H1 (cell line): ENCODE results near the gene GRIA4. TPM values are rescaled to one million over a fixed set of nuclear protein-coding genes. Genes with fewer than 3 reads are reported as not detected.

ENCODE experiments used
- CTCF ChIA-PET: fragments of 300-600 bp; sonication (Branson Sonifier 250); formaldehyde crosslinking; loops from one replicate; lab custom pipeline; 2021; ENCODE audit not compliant: partially characterized antibody; lab: Charles Lee
- POLR2A ChIA-PET: fragments of 300-600 bp; sonication (Branson Sonifier 250); formaldehyde crosslinking; loops from one replicate; lab custom pipeline; 2021; ENCODE audit warnings: inconsistent platforms; ENCODE audit not compliant: partially characterized antibody; lab: Charles Lee
- DNase-seq, 2 experiments: peaks; one replicate each; pipeline versions ENCODE4 v3.0.0 to v3.0.0-alpha.2; 2010 to 2022; ENCODE audit warnings: low spot score in 2 of 2, low read depth in 1 of 2, mixed read lengths in 1 of 2
- FAIRE-seq: peaks from 2 replicates; lab custom pipeline; 2011; peaks lifted over from hg19 to GRCh38; lab: Jason Lieb, UNC
- H2AFZ ChIP-seq: 2 replicates; pipeline ENCODE4 v1.8.1; 2012; ENCODE audit warnings: low read length, inconsistent platforms
- H2AK5ac ChIP-seq: 2 replicates; pipeline ENCODE4 v1.6.1; 2013; ENCODE audit warnings: low read depth, low read length
- H2BK120ac ChIP-seq: replicated peaks from 2 replicates; pipeline ENCODE3; 2013; ENCODE audit warnings: low read depth, low read length, inconsistent platforms
- H2BK12ac ChIP-seq: 2 replicates; pipeline ENCODE4 v1.6.1; 2013; ENCODE audit warnings: low read depth, low read length
- H2BK15ac ChIP-seq: 2 replicates; pipeline ENCODE4 v1.6.1; 2013; ENCODE audit warnings: low read length
- H2BK20ac ChIP-seq: 2 replicates; pipeline ENCODE4 v1.6.1; 2013; ENCODE audit warnings: low read length
- H2BK5ac ChIP-seq: 2 replicates; pipeline ENCODE4 v1.6.1; 2013; ENCODE audit warnings: low read depth, low read length
- H3K14ac ChIP-seq: 2 replicates; pipeline ENCODE4 v1.6.1; 2013; ENCODE audit warnings: inconsistent platforms; ENCODE audit not compliant: insufficient read length
- H3K18ac ChIP-seq: 2 replicates; pipeline ENCODE4 v1.6.1; 2013; ENCODE audit warnings: low read length; ENCODE audit errors: extremely low read depth
- H3K23ac ChIP-seq: 2 replicates; pipeline ENCODE4 v1.6.1; 2013; ENCODE audit warnings: inconsistent platforms; ENCODE audit not compliant: insufficient read length
- H3K23me2 ChIP-seq: 2 replicates; pipeline ENCODE4 v1.6.1; 2013; ENCODE audit warnings: low read depth, low read length
- H3K27ac ChIP-seq: 2 replicates; pipeline ENCODE4 v1.6.1; 2011; ENCODE audit warnings: low read depth, low read length, inconsistent platforms
- H3K27me3 ChIP-seq, 4 experiments: replicated peaks in 1 of 4; 1 replicate in 1 of 4; 2 replicates in 3 of 4; pipeline versions ENCODE4 v1.6.1 to v1.8.1; 2011 to 2013; ENCODE audit warnings: low read length in 3 of 4, mild to moderate bottlenecking in 3 of 4, inconsistent platforms in 2 of 4, mixed read lengths in 2 of 4, moderate library complexity in 1 of 4; ENCODE audit not compliant: control insufficient read depth in 3 of 4, insufficient read depth in 3 of 4; ENCODE audit errors: extremely low read depth in 1 of 4
- H3K36me3 ChIP-seq, 4 experiments: 2 replicates each; pipeline versions ENCODE4 v1.6.1 to v1.8.1; 2011 to 2013; ENCODE audit warnings: mild to moderate bottlenecking in 4 of 4, low read length in 3 of 4, moderate library complexity in 2 of 4, control low read depth in 1 of 4, inconsistent platforms in 1 of 4; ENCODE audit not compliant: insufficient read depth in 4 of 4, control insufficient read depth in 2 of 4
- H3K4ac ChIP-seq: replicated peaks from 2 replicates; pipeline ENCODE3; 2013; ENCODE audit warnings: low read length, low read depth, mixed read lengths, inconsistent platforms; ENCODE audit not compliant: insufficient read length
- H3K4me1 ChIP-seq, 4 experiments: replicated peaks in 1 of 4; 1 replicate in 1 of 4; 2 replicates in 3 of 4; pipeline versions ENCODE4 v1.6.1 to v1.8.1; 2011 to 2013; ENCODE audit warnings: low read length in 3 of 4, inconsistent platforms in 2 of 4, mixed read lengths in 1 of 4; ENCODE audit not compliant: insufficient read depth in 4 of 4, control insufficient read depth in 3 of 4
- H3K4me2 ChIP-seq, 2 experiments: 2 replicates each; pipeline versions ENCODE4 v1.6.1 to v1.8.1; 2011 to 2013; ENCODE audit warnings: low read depth in 2 of 2, low read length in 2 of 2, control low read depth in 1 of 2, inconsistent platforms in 1 of 2, mild to moderate bottlenecking in 1 of 2; ENCODE audit not compliant: insufficient read depth in 1 of 2
- H3K4me3 ChIP-seq, 4 experiments: fragments of 200-600, 300-600 bp in 1 of 4; sonication (generic), shearing (Covaris generic), sonication (Bioruptor Twin) in 1 of 4; 2 replicates each; pipeline versions ENCODE4 v1.5.1 to v1.8.1; 2011 to 2016; ENCODE audit warnings: low read length in 4 of 4, low read depth in 3 of 4, control low read depth in 2 of 4, inconsistent platforms in 2 of 4, mild to moderate bottlenecking in 2 of 4, mixed read lengths in 1 of 4, moderate library complexity in 1 of 4; ENCODE audit not compliant: insufficient read depth in 2 of 4; ENCODE audit errors: extremely low read depth in 1 of 4
- H3K56ac ChIP-seq: replicated peaks from 2 replicates; pipeline ENCODE3; 2013; ENCODE audit warnings: low read depth, mild to moderate bottlenecking, mixed read lengths, low read length, inconsistent platforms; ENCODE audit not compliant: insufficient read length
- H3K79me1 ChIP-seq: 2 replicates; pipeline ENCODE4 v1.6.1; 2013; ENCODE audit warnings: low read depth, low read length, control low read depth
- H3K79me2 ChIP-seq, 2 experiments: 2 replicates each; pipeline versions ENCODE4 v1.6.1 to v1.8.1; 2012 to 2013; ENCODE audit warnings: low read length in 2 of 2, mild to moderate bottlenecking in 2 of 2, inconsistent platforms in 1 of 2; ENCODE audit not compliant: insufficient read depth in 2 of 2, control insufficient read depth in 1 of 2
- H3K9ac ChIP-seq, 4 experiments: replicated peaks in 1 of 4; 1 replicate in 1 of 4; 2 replicates in 3 of 4; pipeline versions ENCODE4 v1.6.1 to v1.8.1; 2011 to 2013; ENCODE audit warnings: low read depth in 3 of 4, low read length in 3 of 4, control low read depth in 2 of 4, mild to moderate bottlenecking in 2 of 4, moderate library complexity in 2 of 4, inconsistent platforms in 1 of 4; ENCODE audit errors: extremely low read depth in 1 of 4
- H3K9me3 ChIP-seq, 2 experiments: 2 replicates each; pipeline versions ENCODE4 v1.6.1 to v1.8.1; 2012 to 2013; ENCODE audit warnings: mild to moderate bottlenecking in 2 of 2, moderate library complexity in 2 of 2, control low read depth in 1 of 2, inconsistent platforms in 1 of 2, low read depth in 1 of 2, low read length in 1 of 2, mixed read lengths in 1 of 2; ENCODE audit not compliant: insufficient read depth in 2 of 2
- H4K20me1 ChIP-seq, 2 experiments: replicated peaks in 1 of 2; 2 replicates each; pipeline versions ENCODE3 to v1.8.1; 2011 to 2013; ENCODE audit warnings: inconsistent platforms in 2 of 2, low read length in 2 of 2, mild to moderate bottlenecking in 1 of 2; ENCODE audit not compliant: insufficient read depth in 2 of 2, control insufficient read depth in 1 of 2
- H4K5ac ChIP-seq: 2 replicates; pipeline ENCODE4 v1.6.1; 2013; ENCODE audit warnings: low read length, low read depth, mixed read lengths, inconsistent platforms; ENCODE audit not compliant: insufficient read length
- H4K8ac ChIP-seq: 2 replicates; pipeline ENCODE4 v1.8.0; 2013; ENCODE audit warnings: mild to moderate bottlenecking, moderate library complexity, low read length, inconsistent platforms; ENCODE audit not compliant: insufficient read depth; ENCODE audit errors: extremely low read depth
- H4K91ac ChIP-seq: replicated peaks from 2 replicates; pipeline ENCODE3; 2013; ENCODE audit warnings: low read length, mixed read lengths, inconsistent platforms; ENCODE audit not compliant: insufficient read length
- NRF1 ChIP-seq: IDR thresholded peaks from 2 replicates; pipeline ENCODE4 v1.6.1; 2011; ENCODE audit warnings: mild to moderate bottlenecking, low read depth, low read length, improper control_type of control experiment
- WGBS, 2 experiments: shearing (Covaris generic) in 1 of 2; methylation state at CpG; one replicate each; pipeline versions ENCODE4 v1.1.6 to v1.1.7; 2013 to 2015; ENCODE audit warnings: low lambda C conversion rate in 2 of 2, mixed read lengths in 2 of 2, inconsistent platforms in 1 of 2, low coverage in 1 of 2, missing lambda C conversion rate in 1 of 2; ENCODE audit not compliant: insufficient replicate concordance in 2 of 2, insufficient coverage in 1 of 2, insufficient read length in 1 of 2; ENCODE audit errors: extremely low coverage in 1 of 2, missing lambda C conversion rate in 1 of 2; 5-methylcytosine and 5-hydroxymethylcytosine counted together
- polyA plus RNA-seq, 7 experiments: library from polyadenylated mRNA; depleted of rRNA in 3 of 7; stranded (reverse) in 5 of 7; unstranded in 2 of 7; fragments of >200 nt in 5 of 7; fragments of 200-250 nt in 2 of 7; gene quantifications; 1 replicate in 5 of 7; 2 replicates in 1 of 7; 4 replicates in 1 of 7; pipeline versions ENCODE4 v1.2.1 to v1.2.3, GENCODE V29; 2011 to 2013; ENCODE audit warnings: missing spikeins in 2 of 7, mixed read lengths in 2 of 7
- total RNA-seq: library from RNA; stranded (reverse); fragmentation: NEBNext Ultra II Directional; extraction: Animal tissue kit (Norgen Biotek cat#: 25700); gene quantifications from 2 replicates; pipeline ENCODE4 v1.2.1, GENCODE V29; 2021

GRIA4 gene
- total and polyA plus RNA-seq, 2 of the 8 experiments (the other 6 are each of a cell fraction or from before 2014, with no cell fraction given): 12.5 to 21.8 TPM

GRCh38 chr11:105612771-105613170 is 2.9 kb downstream of the GRIA4 start:
- peak overlapping the region; percentile 61 for H4K91ac ChIP-seq
- no peak for TF ChIP-seq NRF1
- TF ChIP-seq, all 59 proteins: peak for 0
- H2BK12ac ChIP-seq: peak overlapping the region; percentile 95
- H3K27ac ChIP-seq: 0 out of 2 replicates have a peak overlapping the region, but pooled peaks have one; percentile 26
- no peaks in the 10 kb centered on the region; a peak in 1 of 8 replicates for H3K36me3 ChIP-seq
- H3K27me3 ChIP-seq: peaks cover 0 to 19% (median 5%) of the 10 kb centered on the region in 4 experiments; a peak in 5 of 7 replicates
- H2BK120ac ChIP-seq: peak overlapping the region; percentile 29
- no peak overlapping the region for H3K23ac ChIP-seq
- ChIA-PET POLR2A (no interaction called here), CTCF (interaction anchor here (0.6 to 1.4 kb wide), 3 partner anchors 8 to 939 kb away, joined by 3 to 8 read pairs (median 4); no protein-coding TSS in a partner anchor)
- no peaks in the 10 kb centered on the region for H3K79me1 ChIP-seq
- H2AFZ ChIP-seq: no peak overlapping the region
- H3K9me3 ChIP-seq: no peaks in the 10 kb centered on the region
- H2BK15ac ChIP-seq: no peak overlapping the region
- peak overlapping the region; percentile 94; the same call in 1 of the 2 replicates for H2AK5ac ChIP-seq
- H3K14ac ChIP-seq: no peak overlapping the region
- H2BK20ac ChIP-seq: peak overlapping the region; percentile 40; the same call in 1 of the 2 replicates
- H3K4me2 ChIP-seq: peak overlapping the region; percentile 95 to 97
- peak; percentile 42 for FAIRE-seq
- no peak overlapping the region for H3K9ac ChIP-seq
- no peak overlapping the region for H3K18ac ChIP-seq
- no peak overlapping the region for H4K5ac ChIP-seq
- 63% methylated on average over 4 of the region's 4 CpGs; no CpG with 5 or more reads in 1 of the 2 experiments for WGBS, 2 experiments
- peak overlapping the region; percentile 78; the same call in 1 of the 2 replicates for H2BK5ac ChIP-seq
- no peak overlapping the region for H3K4ac ChIP-seq
- no peaks in the 10 kb centered on the region for H4K20me1 ChIP-seq
- peaks cover 18% of the 10 kb centered on the region; the same call in 1 of the 2 replicates for H3K23me2 ChIP-seq
- peaks cover 0 to 12% of the 10 kb centered on the region in 2 experiments; a peak in 2 of 4 replicates for H3K79me2 ChIP-seq
- H3K4me3 ChIP-seq: peak overlapping the region in 1 of 4 experiments; percentile 77; a peak in 2 of 8 replicates
- peaks cover 3 to 13% (median 6%) of the 10 kb centered on the region in 4 experiments; a peak in 4 of 7 replicates for H3K4me1 ChIP-seq
- no peak overlapping the region for H4K8ac ChIP-seq
- H3K56ac ChIP-seq: no peak overlapping the region
- no peak for DNase-seq
